ENCODE data around the gene POU2F3. TPM values are rescaled to one million over a fixed set of nuclear protein-coding genes. Genes with fewer than 3 reads are reported as not detected.

POU2F3 gene
- total RNA-seq, 1 donor from 2014 or later, result not detected

- no peak for DNase-seq (ENCODE audit: low spot score)
- Mint-ChIP-seq H3K4me3 (no peak overlapping the region), H3K27ac (no peak overlapping the region), H3K27me3 (ENCODE audit: insufficient read depth, low read depth) (peaks cover 9% of the 10 kb centered on the region), H3K36me3 (no peaks in the 10 kb centered on the region), H3K4me1 (no peaks in the 10 kb centered on the region), H3K9me3 (no peaks in the 10 kb centered on the region)
- Histone ChIP-seq H3K4me3 (no peak overlapping the region), H3K9me3 (ENCODE audit: low read depth) (no peaks in the 10 kb centered on the region), H3K4me2 (no peak overlapping the region), H2AFZ (replicated peaks) (no peak overlapping the region), H3K27me3 (no peaks in the 10 kb centered on the region), H3F3A (ENCODE audit: low read depth) (no peaks in the 10 kb centered on the region), H4K20me1 (ENCODE audit: low read depth) (no peaks in the 10 kb centered on the region), H3K4me1 (peaks cover 8% of the 10 kb centered on the region), H3K36me3 (no peaks in the 10 kb centered on the region), H3K9ac (no peak overlapping the region), H3K27ac (no peak overlapping the region), H3K79me2 (ENCODE audit: low read depth) (no peaks in the 10 kb centered on the region)
- TF ChIP-seq CTCF (IDR thresholded peaks at IDR 0.05) (no peak), EZH2phosphoT487 (IDR thresholded peaks at IDR 0.05) (no peak), EZH2 (IDR thresholded peaks at IDR 0.05) (no peak)
Measured at GRCh38 chr11:120270386-120270785, 30.4 kb downstream of the POU2F3 start.

GRCh38 chr11:120271672-120272071 is 31.7 kb downstream of the POU2F3 start:
- Histone ChIP-seq H3K4me2 (no peak overlapping the region), H3K9ac (no peak overlapping the region), H3K27ac (no peak overlapping the region), H3K36me3 (no peaks in the 10 kb centered on the region), H3K4me1 (no peaks in the 10 kb centered on the region), H3K9me3 (ENCODE audit: low read depth) (no peaks in the 10 kb centered on the region), H3K27me3 (no peaks in the 10 kb centered on the region), H2AFZ (replicated peaks) (no peak overlapping the region), H3F3A (ENCODE audit: low read depth) (no peaks in the 10 kb centered on the region), H4K20me1 (ENCODE audit: low read depth) (no peaks in the 10 kb centered on the region), H3K79me2 (ENCODE audit: low read depth) (no peaks in the 10 kb centered on the region), H3K4me3 (no peak overlapping the region)
- H3K27me3 Mint-ChIP-seq (ENCODE audit: insufficient read depth, low read depth), result peaks cover 11% of the 10 kb centered on the region
- no peak for TF ChIP-seq EZH2phosphoT487 (IDR thresholded peaks at IDR 0.05)
- TF ChIP-seq EZH2 (IDR thresholded peaks at IDR 0.05), result no peak
- no peak for TF ChIP-seq CTCF (IDR thresholded peaks at IDR 0.05)
- H3K36me3 Mint-ChIP-seq, result no peaks in the 10 kb centered on the region
- no peak overlapping the region for H3K27ac Mint-ChIP-seq
- H3K4me3 Mint-ChIP-seq, result no peak overlapping the region
- H3K9me3 Mint-ChIP-seq, result no peaks in the 10 kb centered on the region
- no peak for DNase-seq (ENCODE audit: low spot score)
- no peaks in the 10 kb centered on the region for H3K4me1 Mint-ChIP-seq

GRCh38 chr11:120272303-120272702 is 32.4 kb downstream of the POU2F3 start:
- H3K4me1 Mint-ChIP-seq, result no peaks in the 10 kb centered on the region
- H2AFZ ChIP-seq (replicated peaks), result no peak overlapping the region
- no peaks in the 10 kb centered on the region for H3K79me2 ChIP-seq (ENCODE audit: low read depth)
- no peak overlapping the region for H3K4me2 ChIP-seq
- H3K9ac ChIP-seq, result no peak overlapping the region
- no peaks in the 10 kb centered on the region for H3K36me3 ChIP-seq
- H3K27ac Mint-ChIP-seq, result no peak overlapping the region
- H3K9me3 ChIP-seq (ENCODE audit: low read depth), result no peaks in the 10 kb centered on the region
- H3K9me3 Mint-ChIP-seq, result no peaks in the 10 kb centered on the region
- TF ChIP-seq EZH2 (IDR thresholded peaks at IDR 0.05) (no peak), EZH2phosphoT487 (IDR thresholded peaks at IDR 0.05) (no peak), CTCF (IDR thresholded peaks at IDR 0.05) (no peak)
- no peaks in the 10 kb centered on the region for H4K20me1 ChIP-seq (ENCODE audit: low read depth)
- H3K27ac ChIP-seq, result no peak overlapping the region
- no peaks in the 10 kb centered on the region for H3K27me3 ChIP-seq
- no peaks in the 10 kb centered on the region for H3F3A ChIP-seq (ENCODE audit: low read depth)
- DNase-seq (ENCODE audit: low spot score), result no peak
- no peak overlapping the region for H3K4me3 Mint-ChIP-seq
- H3K36me3 Mint-ChIP-seq, result no peaks in the 10 kb centered on the region
- H3K27me3 Mint-ChIP-seq (ENCODE audit: insufficient read depth, low read depth), result peaks cover 11% of the 10 kb centered on the region
- H3K4me3 ChIP-seq, result no peak overlapping the region
- H3K4me1 ChIP-seq, result no peaks in the 10 kb centered on the region
